Endothelial cell (in vitro differentiated cells): ENCODE data around the gene PPP5C. TPM values are rescaled to one million over a fixed set of nuclear protein-coding genes. Genes with fewer than 3 reads are reported as not detected.
A peak's percentile ranks its signal among the peaks of the same experiment; 100 is the strongest.

Source experiments
- DNase-seq: peaks from one replicate; pipeline ENCODE4 v3.0.0; 2021; ENCODE audit warnings: low spot score
- H3K27ac Mint-ChIP-seq: one replicate; pipeline ENCODE4 v1.8.0; 2021; ENCODE audit warnings: mixed read lengths, inconsistent platforms; ENCODE audit not compliant: unreplicated experiment
- H3K27me3 Mint-ChIP-seq: one replicate; pipeline ENCODE4 v1.8.0; 2021; ENCODE audit warnings: mild to moderate bottlenecking, moderate library complexity, mixed read lengths, inconsistent platforms; ENCODE audit not compliant: unreplicated experiment
- H3K36me3 Mint-ChIP-seq: one replicate; pipeline ENCODE4 v1.8.0; 2021; ENCODE audit warnings: mild to moderate bottlenecking, low read depth, mixed read lengths, inconsistent platforms; ENCODE audit not compliant: unreplicated experiment
- H3K4me1 Mint-ChIP-seq: one replicate; pipeline ENCODE4 v1.8.0; 2021; ENCODE audit warnings: mild to moderate bottlenecking, mixed read lengths, inconsistent platforms; ENCODE audit not compliant: unreplicated experiment
- H3K4me3 Mint-ChIP-seq: one replicate; pipeline ENCODE4 v1.8.0; 2021; ENCODE audit warnings: mild to moderate bottlenecking, mixed read lengths, inconsistent platforms; ENCODE audit not compliant: unreplicated experiment
- H3K9me3 Mint-ChIP-seq: one replicate; pipeline ENCODE4 v1.8.0; 2021; ENCODE audit warnings: mixed read lengths, inconsistent platforms; ENCODE audit not compliant: unreplicated experiment
- CTCF ChIP-seq: fragments of 200-600 bp; sonication (generic); IDR thresholded peaks from one replicate; pipeline ENCODE4 v1.5.0; 2021; ENCODE audit warnings: antibody characterized with exemption; ENCODE audit not compliant: unreplicated experiment
- total RNA-seq: library from RNA; stranded (reverse); fragmentation: NEBNext Ultra II Directional; extraction: Animal tissue kit (Norgen Biotek cat#: 25700); gene quantifications from one replicate; pipeline ENCODE4 v1.2.1, GENCODE V29; 2021; ENCODE audit not compliant: unreplicated experiment

The PPP5C gene
- total RNA-seq, 1 donor from 2014 or later: 66.7 TPM

GRCh38 chr19:46368116-46368515 is 21.2 kb downstream of the PPP5C start:
- H3K27me3 Mint-ChIP-seq: peaks cover 2% of the 10 kb centered on the region
- no peak for TF ChIP-seq CTCF
- no peaks in the 10 kb centered on the region for H3K9me3 Mint-ChIP-seq
- H3K36me3 Mint-ChIP-seq: peaks cover 27% of the 10 kb centered on the region
- no peak overlapping the region for H3K27ac Mint-ChIP-seq
- no peak overlapping the region for H3K4me3 Mint-ChIP-seq
- no peak for DNase-seq
- H3K4me1 Mint-ChIP-seq: peaks cover 22% of the 10 kb centered on the region

GRCh38 chr19:46369817-46370216 is 22.9 kb downstream of the PPP5C start:
- Mint-ChIP-seq H3K27me3 (peaks cover 2% of the 10 kb centered on the region), H3K4me1 (peaks cover 29% of the 10 kb centered on the region), H3K36me3 (peaks cover 22% of the 10 kb centered on the region), H3K9me3 (no peaks in the 10 kb centered on the region), H3K4me3 (no peak overlapping the region), H3K27ac (no peak overlapping the region)
- no peak for TF ChIP-seq CTCF
- DNase-seq: no peak

DNA sequence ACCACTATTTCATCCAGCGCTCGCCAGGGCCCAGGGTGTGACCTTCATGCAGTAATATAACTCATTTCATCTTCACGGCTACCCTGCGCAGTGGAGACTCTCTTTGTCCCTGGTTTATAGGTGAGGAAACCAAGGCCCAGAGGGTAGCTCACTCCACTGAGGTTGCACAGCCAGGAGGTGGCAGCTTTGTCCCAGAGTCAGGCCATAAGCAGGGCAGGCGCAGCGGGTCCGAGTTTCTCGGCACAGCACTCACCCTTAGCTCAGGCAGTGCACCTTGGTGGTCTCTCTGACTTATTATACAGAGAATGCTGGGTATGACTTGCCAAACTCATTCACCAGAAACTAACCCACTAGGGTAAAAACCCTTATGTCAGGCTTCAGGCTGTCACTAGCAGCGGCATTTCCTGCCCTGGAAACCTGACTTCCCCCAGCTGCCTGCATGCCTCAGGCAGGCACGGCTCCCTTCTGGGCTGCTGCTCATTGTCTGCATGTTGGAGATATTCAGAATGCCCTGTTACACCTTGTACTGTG is 24.5 kb downstream of the PPP5C start:
- Mint-ChIP-seq H3K36me3 (peaks cover 19% of the 10 kb centered on the region), H3K27ac (peak overlapping the region; percentile 87), H3K9me3 (no peaks in the 10 kb centered on the region), H3K4me3 (no peak overlapping the region), H3K4me1 (peaks cover 29% of the 10 kb centered on the region), H3K27me3 (peaks cover 5% of the 10 kb centered on the region)
- TF ChIP-seq CTCF: no peak
- peak; percentile 52 for DNase-seq

GRCh38 chr19:46372901-46373490 is 26.1 kb downstream of the PPP5C start:
- Mint-ChIP-seq H3K27me3 (peaks cover 5% of the 10 kb centered on the region), H3K27ac (peak overlapping the region; percentile 87), H3K36me3 (peaks cover 23% of the 10 kb centered on the region), H3K4me3 (no peak overlapping the region), H3K9me3 (no peaks in the 10 kb centered on the region), H3K4me1 (peaks cover 29% of the 10 kb centered on the region)
- TF ChIP-seq CTCF: peak; percentile 35
- DNase-seq: peak; percentile 43
